HUES64 (cell line): ENCODE results near the gene BARX2.

Experiments
- H3K27ac ChIP-seq: 2 replicates; pipeline ENCODE4 v1.7.0; 2013; ENCODE audit warnings: low read depth, low read length, inconsistent platforms
- H3K27me3 ChIP-seq: 2 replicates; pipeline ENCODE4 v1.6.1; 2013; ENCODE audit warnings: mild to moderate bottlenecking, low read length; ENCODE audit not compliant: insufficient read depth
- H3K36me3 ChIP-seq: 2 replicates; pipeline ENCODE4 v1.6.1; 2013; ENCODE audit warnings: mild to moderate bottlenecking, low read length; ENCODE audit not compliant: insufficient read depth
- H3K4me1 ChIP-seq: 2 replicates; pipeline ENCODE4 v1.6.1; 2013; ENCODE audit warnings: mild to moderate bottlenecking, low read length, moderate library complexity; ENCODE audit not compliant: insufficient read depth
- H3K4me3 ChIP-seq: 2 replicates; pipeline ENCODE4 v1.5.1; 2013; ENCODE audit warnings: mild to moderate bottlenecking, low read length, moderate library complexity
- H3K9ac ChIP-seq: 2 replicates; pipeline ENCODE4 v1.6.1; 2013; ENCODE audit warnings: mild to moderate bottlenecking, low read depth, low read length
- H3K9me3 ChIP-seq: 2 replicates; pipeline ENCODE4 v1.6.1; 2013; ENCODE audit warnings: low read depth, low read length; ENCODE audit not compliant: insufficient read depth
- WGBS: fragments of 150-250, 120-280 bp; methylation state at CpG from one replicate; pipeline ENCODE4 v1.1.7; 2013; ENCODE audit warnings: missing lambda C conversion rate; 5-methylcytosine and 5-hydroxymethylcytosine counted together

Gene BARX2

GRCh38 chr11:129440028-129440713 is 64.5 kb downstream of the BARX2 start:
- H3K9ac ChIP-seq, result no peak overlapping the region
- H3K9me3 ChIP-seq, result no peaks in the 10 kb centered on the region
- no peaks in the 10 kb centered on the region for H3K27me3 ChIP-seq
- no peak overlapping the region for H3K4me3 ChIP-seq
- H3K27ac ChIP-seq, result peak overlapping the region; percentile 10; the same call in 1 of the 2 replicates
- 63% methylated on average over 8 of the region's 8 CpGs for WGBS
- 0 out of 2 replicates have a peak, but pooled peaks cover 3% of the 10 kb centered on the region for H3K4me1 ChIP-seq
- H3K36me3 ChIP-seq, result no peaks in the 10 kb centered on the region

- H3K36me3 ChIP-seq, result no peaks in the 10 kb centered on the region
- 88% methylated on average over 7 of the region's 7 CpGs for WGBS
- no peak overlapping the region for H3K27ac ChIP-seq
- no peak overlapping the region for H3K4me3 ChIP-seq
- no peak overlapping the region for H3K9ac ChIP-seq
- no peaks in the 10 kb centered on the region for H3K27me3 ChIP-seq
- H3K9me3 ChIP-seq, result no peaks in the 10 kb centered on the region
- H3K4me1 ChIP-seq, result 0 out of 2 replicates have a peak, but pooled peaks cover 3% of the 10 kb centered on the region
Measured at GRCh38 chr11:129442171-129442570, 66.5 kb downstream of the BARX2 start.

- Histone ChIP-seq H3K27me3 (no peaks in the 10 kb centered on the region), H3K9ac (no peak overlapping the region), H3K4me1 (0 out of 2 replicates have a peak, but pooled peaks cover 3% of the 10 kb centered on the region), H3K27ac (no peak overlapping the region), H3K36me3 (no peaks in the 10 kb centered on the region), H3K4me3 (no peak overlapping the region), H3K9me3 (peaks cover 3% of the 10 kb centered on the region)
- 93% methylated on average over 6 of the region's 6 CpGs for WGBS
Measured at GRCh38 chr11:129443276-129443675, 67.6 kb downstream of the BARX2 start.

- Histone ChIP-seq H3K27me3 (no peaks in the 10 kb centered on the region), H3K4me3 (no peak overlapping the region), H3K9me3 (peaks cover 7% of the 10 kb centered on the region), H3K36me3 (no peaks in the 10 kb centered on the region), H3K27ac (no peak overlapping the region), H3K4me1 (0 out of 2 replicates have a peak, but pooled peaks cover 3% of the 10 kb centered on the region), H3K9ac (no peak overlapping the region)
- 96% methylated on average over 5 of the region's 5 CpGs for WGBS
Measured at GRCh38 chr11:129444274-129444673, 68.6 kb downstream of the BARX2 start.

GRCh38 chr11:129445226-129445625 is 69.6 kb downstream of the BARX2 start:
- Histone ChIP-seq H3K36me3 (no peaks in the 10 kb centered on the region), H3K27ac (no peak overlapping the region), H3K9me3 (peaks cover 7% of the 10 kb centered on the region), H3K4me1 (0 out of 2 replicates have a peak, but pooled peaks cover under 1% of the 10 kb centered on the region), H3K4me3 (no peak overlapping the region), H3K27me3 (no peaks in the 10 kb centered on the region), H3K9ac (no peak overlapping the region)
- 95% methylated on average over 9 of the region's 9 CpGs for WGBS

GRCh38 chr11:129446572-129446971 is 70.9 kb downstream of the BARX2 start:
- 99% methylated on average over 3 of the region's 3 CpGs for WGBS
- Histone ChIP-seq H3K4me3 (no peak overlapping the region), H3K9ac (no peak overlapping the region), H3K36me3 (no peaks in the 10 kb centered on the region), H3K4me1 (no peaks in the 10 kb centered on the region), H3K27me3 (no peaks in the 10 kb centered on the region), H3K27ac (no peak overlapping the region), H3K9me3 (peaks cover 7% of the 10 kb centered on the region)

- Histone ChIP-seq H3K4me3 (no peak overlapping the region), H3K9me3 (peaks cover 7% of the 10 kb centered on the region), H3K27me3 (no peaks in the 10 kb centered on the region), H3K9ac (no peak overlapping the region), H3K36me3 (no peaks in the 10 kb centered on the region), H3K4me1 (no peaks in the 10 kb centered on the region), H3K27ac (no peak overlapping the region)
- 92% methylated on average over 6 of the region's 7 CpGs for WGBS
Measured at GRCh38 chr11:129447654-129448239, 72.1 kb downstream of the BARX2 start.

GRCh38 chr11:129451524-129451923 is 75.9 kb downstream of the BARX2 start:
- Histone ChIP-seq H3K9me3 (peaks cover 7% of the 10 kb centered on the region), H3K27me3 (no peaks in the 10 kb centered on the region), H3K36me3 (no peaks in the 10 kb centered on the region), H3K4me3 (no peak overlapping the region), H3K4me1 (peaks cover 12% of the 10 kb centered on the region; the same call in 1 of the 2 replicates), H3K27ac (no peak overlapping the region), H3K9ac (no peak overlapping the region)
- WGBS, result 76% methylated on average over 5 of the region's 5 CpGs

GRCh38 chr11:129453293-129453721 is 77.7 kb downstream of the BARX2 start:
- 65% methylated on average over 6 of the region's 6 CpGs for whole genome bisulfite sequencing

GRCh38 chr11:129455101-129455500 is 79.5 kb downstream of the BARX2 start:
- 95% methylated on average over 1 of the region's 4 CpGs for WGBS
- no peak overlapping the region for H3K4me3 ChIP-seq

More at GRCh38 chr11:129453293-129453721, 77.7 kb downstream of the BARX2 start:
- H3K27me3 ChIP-seq, result no peaks in the 10 kb centered on the region
- no peak overlapping the region for H3K4me3 ChIP-seq
- no peaks in the 10 kb centered on the region for H3K36me3 ChIP-seq
- no peak overlapping the region for H3K9ac ChIP-seq
- no peak overlapping the region; the same call in 1 of the 2 replicates for H3K27ac ChIP-seq
- H3K9me3 ChIP-seq, result peaks cover 4% of the 10 kb centered on the region
- H3K4me1 ChIP-seq, result peaks cover 18% of the 10 kb centered on the region; the same call in 1 of the 2 replicates

More at GRCh38 chr11:129455101-129455500, 79.5 kb downstream of the BARX2 start:
- no peak overlapping the region for H3K27ac ChIP-seq
- H3K9ac ChIP-seq, result no peak overlapping the region
- H3K9me3 ChIP-seq, result no peaks in the 10 kb centered on the region
- no peaks in the 10 kb centered on the region for H3K27me3 ChIP-seq
- H3K4me1 ChIP-seq, result peaks cover 18% of the 10 kb centered on the region; the same call in 1 of the 2 replicates
- no peaks in the 10 kb centered on the region for H3K36me3 ChIP-seq
